H1 (cell line): ENCODE results near the gene SIN3B. TPM values are rescaled to one million over a fixed set of nuclear protein-coding genes. Genes with fewer than 3 reads are reported as not detected.

Experiments used
- ATF2 ChIP-seq: IDR thresholded peaks from 2 replicates; pipeline ENCODE4 v1.6.1; 2012; ENCODE audit warnings: low read length, inconsistent platforms
- BCL11A ChIP-seq, 2 experiments: IDR thresholded peaks; one replicate each; pipeline ENCODE4 v1.6.1; 2011; ENCODE audit warnings: low read depth in 2 of 2, low read length in 2 of 2, mild to moderate bottlenecking in 2 of 2
- CBX5 ChIP-seq: fragments of 300-800, 300-1000 bp; sonication (generic); IDR thresholded peaks from 2 replicates; pipeline ENCODE4 v1.7.1; 2016; ENCODE audit warnings: antibody characterized with exemption, low read length, low read depth
- CBX8 ChIP-seq: fragments of 300-800, 300-1000 bp; sonication (generic); IDR thresholded peaks from 2 replicates; pipeline ENCODE4 v1.7.1; 2016; ENCODE audit warnings: low read depth, low read length, borderline replicate concordance
- CHD2 ChIP-seq: IDR thresholded peaks from 2 replicates; pipeline ENCODE4 v1.6.1; 2012; ENCODE audit warnings: low read length, improper control_type of control experiment
- CTCF ChIP-seq, 3 experiments: IDR thresholded peaks; 1 replicate in 2 of 3; 2 replicates in 1 of 3; pipeline versions ENCODE4 v1.5.1 to v1.6.1; 2011; ENCODE audit warnings: low read length in 3 of 3, mild to moderate bottlenecking in 3 of 3, inconsistent platforms in 2 of 3, low read depth in 1 of 3, moderate library complexity in 1 of 3; ENCODE audit not compliant: insufficient read depth in 1 of 3; ENCODE audit errors: control extremely low read depth in 1 of 3
- E2F6 ChIP-seq: IDR thresholded peaks from 2 replicates; pipeline ENCODE4 v1.6.1; 2012; ENCODE audit warnings: inconsistent platforms
- HDAC2 ChIP-seq, 2 experiments: fragments of 300-600 bp in 1 of 2; sonication (generic) in 1 of 2; IDR thresholded peaks; 2 replicates each; pipeline ENCODE4 v1.6.1; 2011 to 2012; ENCODE audit warnings: low read depth in 2 of 2, low read length in 2 of 2, mild to moderate bottlenecking in 2 of 2, moderate library complexity in 2 of 2, borderline replicate concordance in 1 of 2, inconsistent platforms in 1 of 2
- JUN ChIP-seq: IDR thresholded peaks from 2 replicates; pipeline ENCODE4 v1.6.1; 2011; ENCODE audit warnings: low read depth, mild to moderate bottlenecking, improper control_type of control experiment, low read length
- KDM5A ChIP-seq: fragments of 200-600 bp; IDR thresholded peaks from 2 replicates; pipeline ENCODE4 v1.7.1; 2012; ENCODE audit warnings: mild to moderate bottlenecking, low read length, inconsistent platforms, mixed read lengths
- MAFK ChIP-seq: IDR thresholded peaks from 2 replicates; pipeline ENCODE4 v1.6.1; 2012; ENCODE audit warnings: low read depth, mild to moderate bottlenecking, improper control_type of control experiment, low read length
- POU5F1 ChIP-seq: IDR thresholded peaks from 2 replicates; pipeline ENCODE4 v1.6.1; 2011; ENCODE audit warnings: low read depth, mild to moderate bottlenecking, low read length, moderate library complexity
- SAP30 ChIP-seq: fragments of 300-600 bp; sonication (generic); IDR thresholded peaks from 2 replicates; pipeline ENCODE4 v1.7.1; 2012; ENCODE audit warnings: low read length, moderate library complexity, mild to moderate bottlenecking, inconsistent platforms; ENCODE audit not compliant: insufficient read depth, insufficient replicate concordance
- SP1 ChIP-seq: IDR thresholded peaks from 2 replicates; pipeline ENCODE4 v1.6.1; 2011; ENCODE audit warnings: low read depth, low read length
- SP2 ChIP-seq: IDR thresholded peaks from 2 replicates; pipeline ENCODE4 v1.6.1; 2012; ENCODE audit warnings: mild to moderate bottlenecking, low read length, inconsistent platforms
- TAF1 ChIP-seq: IDR thresholded peaks from 2 replicates; pipeline ENCODE4 v1.6.1; 2011; ENCODE audit warnings: mild to moderate bottlenecking, low read depth, low read length
- TCF12 ChIP-seq: IDR thresholded peaks from 2 replicates; pipeline ENCODE4 v1.6.1; 2011; ENCODE audit warnings: low read depth, mild to moderate bottlenecking, low read length
- USF2 ChIP-seq: IDR thresholded peaks from 2 replicates; pipeline ENCODE4 v1.6.1; 2011; ENCODE audit warnings: low read length, improper control_type of control experiment
- polyA plus RNA-seq, 7 experiments: library from polyadenylated mRNA; depleted of rRNA in 3 of 7; stranded (reverse) in 5 of 7; unstranded in 2 of 7; fragments of >200 nt in 5 of 7; fragments of 200-250 nt in 2 of 7; gene quantifications; 1 replicate in 5 of 7; 2 replicates in 1 of 7; 4 replicates in 1 of 7; pipeline versions ENCODE4 v1.2.1 to v1.2.3, GENCODE V29; 2011 to 2013; ENCODE audit warnings: missing spikeins in 2 of 7, mixed read lengths in 2 of 7
- total RNA-seq: library from RNA; stranded (reverse); fragmentation: NEBNext Ultra II Directional; extraction: Animal tissue kit (Norgen Biotek cat#: 25700); gene quantifications from 2 replicates; pipeline ENCODE4 v1.2.1, GENCODE V29; 2021

SIN3B gene
- total and polyA plus RNA-seq, 2 of the 8 experiments (the other 6 are each of a cell fraction or from before 2014, with no cell fraction given): 29.5 to 71.1 TPM

GRCh38 chr19:16829010-16829821 is at the start of gene SIN3B (continued):
- TF ChIP-seq CTCF (IDR thresholded peaks at IDR 0.05; ENCODE audit: control extremely low read depth in 1 of 3, insufficient read depth in 1 of 3, low read depth in 1 of 3, low read length in 3 of 3) (no peak; a peak in 1 of 4 replicates), HDAC2 (IDR thresholded peaks at IDR 0.05; ENCODE audit: borderline replicate concordance in 1 of 2, low read depth in 2 of 2, low read length in 2 of 2) (no peak), E2F6 (no peak), TAF1 (peak; percentile 72), USF2 (no peak), ATF2 (no peak), SP1 (peak; percentile 63; the same call in 1 of the 2 replicates), BCL11A (IDR thresholded peaks at IDR 0.05; ENCODE audit: low read depth in 2 of 2, low read length in 2 of 2) (no peak), SAP30 (no peak), KDM5A (no peak), CHD2 (no peak), POU5F1 (no peak), SP2 (no peak), JUN (no peak), CBX8 (no peak), TCF12 (no peak), MAFK (no peak), CBX5 (no peak)
